Effector CD8-positive, alpha-beta T cell (primary cell): Measurements from ENCODE around the gene RELN.
"Not testable (repeated sequence)": the region's sequence is repeated elsewhere in the genome, so short reads cannot be mapped to it uniquely, and the experiment has no call there.

ENCODE experiments used
- DNase-seq: peaks from one replicate; lab custom pipeline; 2025; lab: John Stamatoyannopoulos, UW

RELN gene

GRCh38 chr7:103944230-103944900 is 45.1 kb downstream of the RELN start:
- no peak for DNase-seq

- DNase-seq = no peak
Measured at GRCh38 chr7:103941976-103942375, 47.5 kb downstream of the RELN start.

GRCh38 chr7:103940382-103941268 is 48.8 kb downstream of the RELN start:
- no peak for DNase-seq

GRCh38 chr7:103937680-103938079 is 51.8 kb downstream of the RELN start:
- no peak for DNase-seq

DNA sequence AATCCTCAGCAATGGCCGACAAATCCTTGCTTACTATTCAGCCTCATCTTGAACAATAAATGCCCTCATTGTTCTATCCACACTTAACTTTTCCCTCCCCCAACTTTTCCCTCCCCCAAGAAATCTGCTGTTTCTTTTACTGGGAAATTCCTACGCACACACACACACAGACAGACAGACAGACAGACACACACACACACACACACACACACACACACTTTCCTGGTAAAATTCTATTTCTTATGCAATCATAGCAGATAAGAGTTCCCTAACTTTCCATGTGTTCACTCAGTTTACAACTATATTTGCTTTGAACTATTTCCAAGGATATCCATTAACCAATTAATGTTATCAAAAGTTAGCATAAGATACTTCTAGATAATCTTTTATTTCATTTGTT is 52.9 kb downstream of the RELN start:
- DNase-seq = no peak

GRCh38 chr7:103934508-103934907 is 55.0 kb downstream of the RELN start:
- DNase-seq = no peak

GRCh38 chr7:103932389-103932788 is 57.1 kb downstream of the RELN start:
- no peak for DNase-seq

DNA sequence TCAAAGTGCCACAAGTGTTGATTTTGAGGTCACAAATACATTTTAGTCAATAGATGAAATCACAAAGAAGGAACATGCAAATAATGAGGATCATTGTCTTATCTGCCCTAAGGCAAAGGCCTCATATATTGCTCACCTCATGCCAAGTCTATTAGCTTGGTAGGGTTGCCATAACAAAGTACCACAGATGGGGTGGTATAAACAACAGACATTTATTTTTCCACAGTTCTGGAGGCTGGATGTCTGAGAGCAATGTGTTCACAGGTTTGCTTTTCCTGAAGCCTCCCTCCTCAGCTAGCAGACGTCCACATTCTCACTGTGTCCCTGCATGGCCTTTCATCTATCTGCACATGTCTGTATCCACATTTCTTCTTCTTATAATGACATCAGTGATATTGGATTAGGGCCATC is 59.6 kb downstream of the RELN start:
- no peak for DNase-seq

DNA sequence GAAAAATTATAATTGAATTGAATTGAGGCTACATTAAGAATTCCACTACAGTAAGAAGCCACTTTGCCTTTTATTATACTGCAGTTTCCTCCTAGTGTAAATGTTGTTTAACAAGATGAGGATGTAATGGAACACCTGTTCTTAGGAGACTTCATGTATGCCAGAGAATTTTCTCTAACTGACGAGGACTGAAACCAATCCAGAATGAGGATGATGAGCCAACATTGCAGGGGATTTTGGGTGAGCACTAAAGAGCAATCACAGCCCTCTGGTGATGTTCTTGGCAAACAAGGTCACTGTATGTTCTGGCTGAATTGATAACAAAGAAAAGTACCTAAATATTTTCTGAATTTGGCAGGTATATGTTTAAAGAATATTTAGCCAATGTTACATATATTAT is 60.9 kb downstream of the RELN start:
- no peak for DNase-seq

DNA sequence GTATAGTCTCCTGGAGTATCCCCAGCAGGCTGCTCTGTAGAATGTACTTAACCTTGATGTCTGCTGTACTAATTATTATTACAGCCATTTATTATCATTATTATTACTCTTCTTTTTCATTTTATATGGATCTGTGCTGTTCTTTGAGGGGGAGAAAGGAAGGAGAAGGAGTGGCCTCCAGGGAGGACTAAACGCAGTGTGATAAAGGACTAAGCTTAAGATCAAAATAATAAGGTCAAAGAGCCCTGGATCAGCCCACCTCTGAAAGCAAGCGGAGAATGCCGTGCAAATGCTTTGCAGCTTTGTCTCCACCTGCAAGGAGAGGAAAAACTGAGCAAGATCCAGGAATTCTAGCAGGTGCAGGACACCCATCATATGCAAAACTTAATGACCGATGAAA is 65.3 kb downstream of the RELN start:
- no peak for DNase-seq

GRCh38 chr7:103922407-103922806 is 67.1 kb downstream of the RELN start:
- DNase-seq = no peak

DNA sequence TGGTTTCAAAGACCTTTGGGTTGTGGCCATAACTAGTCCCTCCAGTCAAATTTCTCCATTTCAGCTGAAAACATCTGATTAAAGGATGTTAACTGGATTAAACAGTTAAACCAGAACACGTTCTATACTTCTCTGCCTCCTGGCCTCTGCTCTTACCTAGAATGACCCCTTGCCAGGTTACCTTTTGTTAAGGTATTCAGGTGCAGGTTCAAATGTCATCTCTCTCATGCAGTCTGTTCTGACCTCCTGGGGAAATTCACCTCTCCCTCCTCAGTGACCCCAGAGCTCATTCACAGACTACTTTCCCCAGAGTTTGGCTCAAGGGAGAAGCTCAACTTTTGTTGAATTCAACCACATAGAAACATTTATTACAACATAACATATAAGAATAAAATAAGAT is 67.8 kb downstream of the RELN start:
- no peak for DNase-seq

DNA sequence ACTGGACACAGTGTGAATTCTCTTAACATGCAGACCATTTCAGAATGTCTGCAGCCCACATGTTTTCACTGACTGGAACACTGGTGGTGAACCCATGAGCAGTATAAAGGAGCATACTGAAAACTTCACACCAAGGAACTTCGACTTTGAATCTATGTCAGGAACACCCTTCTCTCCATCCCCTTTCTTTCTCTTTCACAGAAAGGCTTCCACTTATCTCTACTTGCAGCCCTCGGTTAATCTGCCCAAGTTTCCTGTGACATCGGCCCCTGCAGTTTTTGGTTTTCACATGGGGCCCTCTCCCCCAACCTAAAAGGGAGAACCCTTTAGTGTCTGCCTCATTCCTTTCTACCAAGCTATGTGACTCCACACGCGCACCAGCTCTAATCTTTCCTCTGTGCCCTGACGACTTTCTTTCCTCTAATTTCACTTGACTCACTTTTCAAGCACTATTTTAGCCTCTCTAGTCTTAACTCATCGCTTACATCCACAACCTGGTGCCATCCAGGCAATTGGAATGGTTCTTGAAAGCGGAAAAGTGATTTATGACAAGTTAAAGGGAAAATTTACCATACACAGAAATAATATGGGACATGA is 70.1 kb downstream of the RELN start:
- DNase-seq = no peak

- DNase-seq = no peak
Measured at GRCh38 chr7:103918631-103919271, 70.7 kb downstream of the RELN start.

GRCh38 chr7:103915680-103916357 is 73.6 kb downstream of the RELN start:
- DNase-seq = no peak

- no peak for DNase-seq
Measured at GRCh38 chr7:103914147-103914899, 75.1 kb downstream of the RELN start.

DNA sequence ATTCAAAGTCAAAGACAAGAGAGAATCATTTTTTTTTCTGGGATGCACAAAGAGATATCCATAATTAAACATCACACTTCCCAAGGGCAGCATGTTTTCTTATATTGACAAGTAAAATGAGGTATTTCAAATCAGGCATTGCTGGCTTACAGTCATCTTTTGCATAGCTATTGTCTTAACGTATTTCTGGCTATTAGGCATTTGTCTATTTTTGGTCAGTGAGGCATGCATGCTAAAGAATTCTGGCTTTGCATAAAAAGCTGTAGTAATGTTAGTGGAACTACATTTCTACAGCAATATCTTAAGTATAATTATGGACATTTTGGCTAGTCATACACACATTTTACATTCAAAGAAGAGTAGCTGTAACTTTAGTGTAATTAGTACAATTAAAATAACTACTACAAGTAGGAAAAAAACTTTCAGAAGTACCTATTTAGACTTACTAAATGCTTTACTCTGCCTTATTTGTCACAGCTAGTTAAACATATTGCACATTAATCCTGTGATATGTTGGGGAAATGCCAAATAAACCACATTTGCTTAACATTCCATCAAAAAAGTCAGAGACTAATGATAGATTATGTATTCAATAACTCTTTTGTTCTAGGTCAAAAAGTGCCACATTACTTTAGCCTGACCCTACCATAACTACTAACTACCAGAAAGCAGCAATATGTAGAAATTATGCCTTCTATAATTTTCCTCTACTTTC is 76.4 kb downstream of the RELN start:
- no peak for DNase-seq

DNA sequence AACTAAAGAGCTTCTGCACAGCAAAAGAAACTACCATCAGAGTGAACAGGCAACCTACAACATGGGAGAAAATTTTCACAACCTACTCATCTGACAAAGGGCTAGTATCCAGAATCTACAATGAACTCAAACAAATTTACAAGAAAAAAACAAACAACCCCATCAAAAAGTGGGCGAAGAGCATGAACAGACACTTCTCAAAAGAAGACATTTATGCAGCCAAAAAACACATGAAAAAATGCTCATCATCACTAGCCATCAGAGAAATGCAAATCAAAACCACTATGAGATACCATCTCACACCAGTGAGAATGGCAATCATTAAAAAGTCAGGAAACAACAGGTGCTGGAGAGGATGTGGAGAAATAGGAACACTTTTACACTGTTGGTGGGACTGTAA is 78.4 kb downstream of the RELN start:
- DNase-seq = not testable (repeated sequence)

DNA sequence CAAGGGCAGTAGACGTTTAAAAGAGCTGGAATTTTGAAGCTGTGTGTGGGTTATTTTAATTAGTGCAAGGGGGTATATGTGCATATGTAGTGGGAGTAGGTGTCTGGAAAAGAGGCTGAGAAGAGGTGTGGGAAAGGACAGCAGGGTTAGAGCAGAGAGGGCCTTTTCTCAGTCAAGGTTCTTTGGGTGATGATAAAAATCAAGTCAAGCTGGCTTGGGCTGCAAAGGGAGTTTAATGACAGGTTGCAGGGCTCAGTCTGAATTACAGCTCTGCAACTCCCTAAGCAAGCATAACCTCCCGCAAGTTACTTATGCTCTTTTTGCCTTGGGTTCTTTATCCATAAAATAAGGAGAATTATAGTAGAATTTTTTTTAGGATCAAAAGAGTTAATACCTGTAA is 83.5 kb downstream of the RELN start:
- DNase-seq = no peak

DNA sequence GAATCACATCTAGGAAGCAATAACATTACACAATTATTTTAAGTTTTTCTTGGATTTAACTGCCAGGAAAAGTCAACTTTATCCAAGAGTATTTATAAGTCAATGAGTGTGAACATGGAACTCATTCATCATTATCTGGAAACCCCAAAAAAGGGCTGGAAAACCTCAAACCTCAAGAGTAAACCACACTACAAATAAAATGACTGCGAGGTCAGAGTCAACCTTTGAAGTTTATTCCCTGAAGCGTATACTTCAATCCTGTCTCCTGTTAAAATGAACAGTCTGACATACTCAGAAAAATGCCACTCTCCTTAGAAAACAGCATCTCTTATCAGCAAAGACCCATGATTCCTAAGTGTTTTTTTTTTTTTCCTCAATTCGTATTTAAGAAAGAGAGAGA is 86.5 kb downstream of the RELN start:
- DNase-seq = no peak

DNA sequence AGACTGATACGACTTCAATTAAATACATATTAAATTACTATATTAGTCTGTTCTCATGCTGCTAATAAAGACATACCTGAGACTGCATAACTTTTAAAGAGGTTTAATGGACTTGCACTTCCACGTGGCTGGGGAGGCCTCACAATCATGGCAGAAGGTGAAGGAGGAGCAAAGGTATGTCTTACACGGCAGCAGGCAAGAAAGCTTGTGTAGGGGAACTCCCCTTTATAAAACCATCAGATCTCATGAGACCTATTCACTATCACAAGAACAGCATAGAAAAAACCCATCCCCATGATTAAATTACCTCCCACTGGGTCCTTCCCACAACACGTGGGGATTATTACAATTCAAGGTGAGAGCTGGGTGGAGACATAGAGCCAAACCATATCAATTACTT is 92.6 kb downstream of the RELN start:
- DNase-seq = not testable (repeated sequence)
